H9 (cell line): ENCODE measurements around the gene TMEM106C. TPM values are rescaled to one million over a fixed set of nuclear protein-coding genes. Genes with fewer than 3 reads are reported as not detected.
A peak's percentile ranks its signal among the peaks of the same experiment; 100 is the strongest.

Experiments
- DNase-seq: peaks from one replicate; pipeline ENCODE4 v3.0.0-alpha.2; 2017
- H2AFZ ChIP-seq: one replicate; pipeline ENCODE4 v1.6.1; 2013; ENCODE audit warnings: mild to moderate bottlenecking, low read length, control low read depth, moderate library complexity
- H2AK5ac ChIP-seq: 2 replicates; pipeline ENCODE4 v1.6.1; 2013; ENCODE audit warnings: low read length, control low read depth, mixed read lengths; ENCODE audit not compliant: insufficient read length
- H2BK120ac ChIP-seq: one replicate; pipeline ENCODE4 v1.6.1; 2013; ENCODE audit warnings: low read depth, mild to moderate bottlenecking, low read length, control low read depth, inconsistent platforms; ENCODE audit not compliant: poor library complexity, severe bottlenecking
- H2BK12ac ChIP-seq: 2 replicates; pipeline ENCODE4 v1.6.1; 2013; ENCODE audit warnings: low read length, control low read depth, mixed read lengths, low read depth; ENCODE audit not compliant: insufficient read length
- H2BK15ac ChIP-seq: 2 replicates; pipeline ENCODE4 v1.6.1; 2013; ENCODE audit warnings: low read depth, low read length, control low read depth
- H2BK20ac ChIP-seq: one replicate; pipeline ENCODE4 v1.6.1; 2013; ENCODE audit warnings: low read depth, mild to moderate bottlenecking, low read length, control low read depth, inconsistent platforms; ENCODE audit not compliant: poor library complexity, severe bottlenecking
- H2BK5ac ChIP-seq: 2 replicates; pipeline ENCODE4 v1.6.1; 2013; ENCODE audit warnings: low read length, control low read depth, mixed read lengths; ENCODE audit not compliant: insufficient read length
- H3K14ac ChIP-seq: 2 replicates; pipeline ENCODE4 v1.6.1; 2013; ENCODE audit warnings: low read length, control low read depth; ENCODE audit not compliant: insufficient read depth
- H3K18ac ChIP-seq: 2 replicates; pipeline ENCODE4 v1.6.1; 2013; ENCODE audit warnings: low read depth, mild to moderate bottlenecking, mixed read lengths, low read length, control low read depth; ENCODE audit not compliant: insufficient read length
- H3K23ac ChIP-seq: 2 replicates; pipeline ENCODE4 v1.6.1; 2013; ENCODE audit warnings: low read length, control low read depth, mixed read lengths, low read depth; ENCODE audit not compliant: insufficient read length
- H3K23me2 ChIP-seq: 2 replicates; pipeline ENCODE4 v1.6.1; 2013; ENCODE audit warnings: low read depth, mild to moderate bottlenecking, mixed read lengths, low read length, control low read depth; ENCODE audit not compliant: insufficient read length, poor library complexity, severe bottlenecking
- H3K27ac ChIP-seq: 2 replicates; pipeline ENCODE4 v1.5.1; 2013; ENCODE audit warnings: low read length, control low read depth, mixed read lengths, low read depth; ENCODE audit not compliant: insufficient read length
- H3K27me3 ChIP-seq: 2 replicates; pipeline ENCODE4 v1.6.1; 2013; ENCODE audit warnings: low read length, control low read depth, inconsistent platforms; ENCODE audit not compliant: insufficient read depth
- H3K4ac ChIP-seq: 2 replicates; pipeline ENCODE4 v1.6.1; 2013; ENCODE audit warnings: low read depth, mild to moderate bottlenecking, control low read depth, inconsistent platforms, low read length, moderate library complexity
- H3K4me1 ChIP-seq: 2 replicates; pipeline ENCODE4 v1.6.1; 2013; ENCODE audit warnings: low read length, control low read depth, inconsistent platforms; ENCODE audit not compliant: insufficient read depth
- H3K4me2 ChIP-seq: 2 replicates; pipeline ENCODE4 v1.6.1; 2013; ENCODE audit warnings: low read length, control low read depth, mixed read lengths; ENCODE audit not compliant: insufficient read length, insufficient read depth
- H3K56ac ChIP-seq: 2 replicates; pipeline ENCODE4 v1.6.1; 2013; ENCODE audit warnings: low read depth, mild to moderate bottlenecking, mixed read lengths, low read length, control low read depth; ENCODE audit not compliant: insufficient read length
- H3K79me1 ChIP-seq: 2 replicates; pipeline ENCODE4 v1.6.1; 2013; ENCODE audit warnings: low read depth, mild to moderate bottlenecking, moderate library complexity, low read length, control low read depth, inconsistent platforms; ENCODE audit not compliant: insufficient read depth, poor library complexity, severe bottlenecking
- H3K79me2 ChIP-seq: 2 replicates; pipeline ENCODE4 v1.6.1; 2013; ENCODE audit warnings: low read length, control low read depth, inconsistent platforms; ENCODE audit not compliant: insufficient read depth
- H3K9ac ChIP-seq: 2 replicates; pipeline ENCODE4 v1.6.1; 2013; ENCODE audit warnings: low read length, control low read depth, mixed read lengths; ENCODE audit not compliant: insufficient read length; ENCODE audit errors: extremely low read depth
- H3K9me3 ChIP-seq: one replicate; pipeline ENCODE4 v1.6.1; 2013; ENCODE audit warnings: low read depth, low read length, inconsistent platforms; ENCODE audit not compliant: control insufficient read depth
- H3T11ph ChIP-seq: one replicate; pipeline ENCODE4 v1.6.1; 2013; ENCODE audit warnings: mild to moderate bottlenecking, low read length, control low read depth, inconsistent platforms
- H4K20me1 ChIP-seq: one replicate; pipeline ENCODE4 v1.6.1; 2013; ENCODE audit not compliant: control insufficient read depth, insufficient read length, insufficient read depth
- H4K5ac ChIP-seq: 2 replicates; pipeline ENCODE4 v1.6.1; 2013; ENCODE audit warnings: low read depth, mild to moderate bottlenecking, mixed read lengths, low read length, control low read depth; ENCODE audit not compliant: insufficient read length
- H4K8ac ChIP-seq: replicated peaks from 2 replicates; pipeline ENCODE4 v1.6.1; 2013; ENCODE audit warnings: low read length, control low read depth, mixed read lengths, low read depth; ENCODE audit not compliant: insufficient read length
- H4K91ac ChIP-seq: 2 replicates; pipeline ENCODE4 v1.6.1; 2013; ENCODE audit warnings: low read depth, mild to moderate bottlenecking, moderate library complexity, mixed read lengths, low read length, control low read depth; ENCODE audit not compliant: insufficient read length
- H3K27ac Mint-ChIP-seq, 3 experiments: 2 replicates in 2 of 3; 3 replicates in 1 of 3; pipeline ENCODE4 v1.8.0; 2020 to 2021; ENCODE audit warnings: mixed read lengths in 3 of 3, mild to moderate bottlenecking in 1 of 3, moderate library complexity in 1 of 3
- H3K27me3 Mint-ChIP-seq: 2 replicates; pipeline ENCODE4 v1.8.0; 2021; ENCODE audit warnings: low read depth, mild to moderate bottlenecking, moderate library complexity, mixed read lengths
- H3K36me3 Mint-ChIP-seq, 3 experiments: 2 replicates in 2 of 3; 3 replicates in 1 of 3; pipeline ENCODE4 v1.8.0; 2020 to 2021; ENCODE audit warnings: low read depth in 3 of 3, mixed read lengths in 3 of 3; ENCODE audit not compliant: insufficient read depth in 1 of 3
- H3K4me1 Mint-ChIP-seq, 2 experiments: 2 replicates each; pipeline ENCODE4 v1.8.0; 2020; ENCODE audit warnings: mixed read lengths in 2 of 2
- H3K4me3 Mint-ChIP-seq, 2 experiments: 2 replicates in 1 of 2; 3 replicates in 1 of 2; pipeline ENCODE4 v1.8.0; 2020 to 2021; ENCODE audit warnings: mild to moderate bottlenecking in 2 of 2, mixed read lengths in 2 of 2, moderate library complexity in 1 of 2
- H3K9me3 Mint-ChIP-seq, 2 experiments: 2 replicates in 1 of 2; 3 replicates in 1 of 2; pipeline ENCODE4 v1.8.0; 2020; ENCODE audit warnings: mild to moderate bottlenecking in 2 of 2, mixed read lengths in 2 of 2, moderate library complexity in 1 of 2
- CTCF ChIP-seq: fragments of 200-600 bp; sonication (generic); conservative IDR thresholded peaks from 3 replicates; pipeline ENCODE4 v1.8.0; 2021; ENCODE audit warnings: antibody characterized with exemption, mild to moderate bottlenecking
- WGBS: extraction: QIAGEN DNeasy Blood & Tissue Kit; methylation state at CpG from one replicate; pipeline ENCODE4 v1.1.7; 2013; ENCODE audit warnings: missing lambda C conversion rate, low lambda C conversion rate, mixed read lengths; ENCODE audit not compliant: insufficient read length; ENCODE audit errors: extremely low coverage; 5-methylcytosine and 5-hydroxymethylcytosine counted together
- total RNA-seq: library from RNA; stranded (reverse); gene quantifications from 2 replicates; pipeline ENCODE4 v1.2.1, GENCODE V29; 2021

TMEM106C gene
- total RNA-seq, 1 experiment from 2014 or later = 43.7 TPM

- Histone ChIP-seq H4K8ac (no peak overlapping the region), H2BK12ac (no peak overlapping the region), H3K27ac (no peak overlapping the region), H3K9ac (no peak overlapping the region), H2BK15ac (no peak overlapping the region), H3K4me2 (no peak overlapping the region), H3K14ac (no peak overlapping the region), H3K4ac (no peak overlapping the region), H3K27me3 (no peaks in the 10 kb centered on the region), H2BK20ac (no peak overlapping the region), H4K91ac (no peak overlapping the region), H2AFZ (no peak overlapping the region), H2BK5ac (no peak overlapping the region), H3K23ac (no peak overlapping the region), H2BK120ac (no peak overlapping the region), H3K9me3 (no peaks in the 10 kb centered on the region), H3K79me2 (no peaks in the 10 kb centered on the region), H3K79me1 (no peaks in the 10 kb centered on the region), H2AK5ac (no peak overlapping the region), H3T11ph (no peak overlapping the region), H3K18ac (no peak overlapping the region), H3K56ac (no peak overlapping the region), H3K4me1 (no peaks in the 10 kb centered on the region), H4K20me1 (no peaks in the 10 kb centered on the region), H4K5ac (no peak overlapping the region), H3K23me2 (no peaks in the 10 kb centered on the region)
- peaks cover 4 to 9% of the 10 kb centered on the region in 2 experiments; a peak in 3 of 4 replicates for H3K4me1 Mint-ChIP-seq
- H3K4me3 Mint-ChIP-seq = no peak overlapping the region
- no peak for TF ChIP-seq CTCF
- H3K27ac Mint-ChIP-seq = peak overlapping the region in 1 of 3 experiments; percentile 52; a peak in 1 of 7 replicates
- H3K36me3 Mint-ChIP-seq = peaks cover 0 to 1% (median 0%) of the 10 kb centered on the region in 3 experiments; a peak in 1 of 7 replicates
- H3K27me3 Mint-ChIP-seq = peaks cover 72% of the 10 kb centered on the region
- no peak for DNase-seq
- H3K9me3 Mint-ChIP-seq = peaks cover 0 to 3% of the 10 kb centered on the region in 2 experiments; a peak in 1 of 5 replicates
- WGBS = no CpG with 5 or more reads among the region's 11 CpGs
Measured at GRCh38 chr12:47982770-47983169, 19.4 kb downstream of the TMEM106C start.
